Fibroblast of skin of scalp (primary cell): ENCODE data around the gene AP1S1. TPM values are rescaled to one million over a fixed set of nuclear protein-coding genes. Genes with fewer than 3 reads are reported as not detected.
"Not testable (repeated sequence)": the region's sequence is repeated elsewhere in the genome, so short reads cannot be mapped to it uniquely, and the experiment has no call there.

Experiments
- DNase-seq: peaks from one replicate; pipeline ENCODE4 v3.0.0-alpha.2; 2013
- polyA plus RNA-seq, 2 experiments: library from polyadenylated mRNA; unstranded; fragments of 120-200 nt; gene quantifications; one replicate each; pipeline ENCODE4 v1.2.1, GENCODE V29; 2013; ENCODE audit not compliant: insufficient read length in 2 of 2

AP1S1 gene
- 81.6 TPM for polyA plus RNA-seq (2013, experiment 1 of 2; ENCODE audit: insufficient read length)
- polyA plus RNA-seq (2013, experiment 2 of 2; ENCODE audit: insufficient read length): 68.3 TPM

- peak; percentile 95 for DNase-seq
Observed at GRCh38 chr7:101153969-101154692, at the start of gene AP1S1. Gene AP1S1, plus strand, starts transcription at chr7:101154476. Its CDS starts 39 bp downstream, at chr7:101154515.

- DNase-seq: no peak
Observed at GRCh38 chr7:101104799-101105198, 49.5 kb upstream of the AP1S1 start.

- DNase-seq: not testable (repeated sequence)
Observed at GRCh38 chr7:101105248-101105647, 49.0 kb upstream of the AP1S1 start.

- no peak for DNase-seq
Observed at GRCh38 chr7:101106386-101106785, 47.9 kb upstream of the AP1S1 start.

- no peak for DNase-seq
Observed at GRCh38 chr7:101108330-101108857, 45.9 kb upstream of the AP1S1 start.

GRCh38 chr7:101108961-101109360 lies 45.3 kb upstream of the AP1S1 start:
- no peak for DNase-seq

- no peak for DNase-seq
Observed at GRCh38 chr7:101109368-101109767, 44.9 kb upstream of the AP1S1 start.

- DNase-seq: no peak
Observed at GRCh38 chr7:101111261-101111660, 43.0 kb upstream of the AP1S1 start.

- no peak for DNase-seq
Observed at GRCh38 chr7:101112233-101112632, 42.0 kb upstream of the AP1S1 start.

- DNase-seq: not testable (repeated sequence)
Observed at GRCh38 chr7:101113140-101113539, 41.1 kb upstream of the AP1S1 start.

GRCh38 chr7:101113836-101114235 lies 40.4 kb upstream of the AP1S1 start:
- DNase-seq: no peak

GRCh38 chr7:101114492-101114891 lies 39.8 kb upstream of the AP1S1 start:
- peak; percentile 70 for DNase-seq

- DNase-seq: no peak
Observed at GRCh38 chr7:101115215-101115614, 39.1 kb upstream of the AP1S1 start.

- no peak for DNase-seq
Observed at GRCh38 chr7:101116898-101117297, 37.4 kb upstream of the AP1S1 start.

GRCh38 chr7:101118856-101119255 lies 35.4 kb upstream of the AP1S1 start:
- no peak for DNase-seq

GRCh38 chr7:101119876-101120275 lies 34.4 kb upstream of the AP1S1 start:
- DNase-seq: no peak

- DNase-seq: no peak
Observed at GRCh38 chr7:101120315-101120714, 34.0 kb upstream of the AP1S1 start.

- DNase-seq: not testable (repeated sequence)
Observed at GRCh38 chr7:101121631-101121990, 32.7 kb upstream of the AP1S1 start.

- peak; percentile 100 for DNase-seq
Observed at GRCh38 chr7:101121991-101122932, 32.0 kb upstream of the AP1S1 start.

GRCh38 chr7:101122933-101123702 lies 31.2 kb upstream of the AP1S1 start:
- no peak for DNase-seq

- no peak for DNase-seq
Observed at GRCh38 chr7:101123703-101124068, 30.6 kb upstream of the AP1S1 start.

GRCh38 chr7:101124376-101125056 lies 29.8 kb upstream of the AP1S1 start:
- peak; percentile 78 for DNase-seq
